B cell (primary cell): ENCODE data around the gene EFNA1. TPM values are rescaled to one million over a fixed set of nuclear protein-coding genes. Genes with fewer than 3 reads are reported as not detected.

Experiments
- ATAC-seq: fragments of 200-7000 bp; cut with Tn5 transposase; one replicate; pipeline ENCODE4 v1.10.0; 2021; ENCODE audit warnings: low read depth, mild to moderate bottlenecking, moderate number of reproducible peaks, moderate library complexity
- CTCF ChIA-PET: fragments of 350-600 bp; sonication (Branson Sonifier 250); formaldehyde crosslinking; loops from one replicate; lab custom pipeline; 2021; ENCODE audit warnings: antibody characterized with exemption, inconsistent platforms; lab: Charles Lee
- POLR2A ChIA-PET: fragments of 350-600 bp; sonication (Branson Sonifier 250); formaldehyde crosslinking; loops from one replicate; lab custom pipeline; 2021; ENCODE audit warnings: antibody characterized with exemption; lab: Charles Lee
- DNase-seq: peaks from one replicate; pipeline ENCODE4 v3.0.0; 2013
- H2AFZ ChIP-seq: 2 replicates; pipeline ENCODE4 v1.6.1; 2012; ENCODE audit warnings: mild to moderate bottlenecking, low read depth, low read length; ENCODE audit not compliant: insufficient read depth, poor library complexity, severe bottlenecking
- H3K27ac ChIP-seq, 2 donors: 1 replicate in 1 of 2; 2 replicates in 1 of 2; pipeline ENCODE4 v1.5.1; 2012 to 2013; ENCODE audit warnings: low read length in 2 of 2, mild to moderate bottlenecking in 2 of 2, moderate library complexity in 1 of 2
- H3K27me3 ChIP-seq, 4 experiments: fragments of 200-600 bp in 1 of 4; sonication (generic) in 1 of 4; replicated peaks in 1 of 4; 1 replicate in 2 of 4; 2 replicates in 2 of 4; pipeline versions ENCODE4 v1.6.1 to v1.7.0; 2013 to 2016; ENCODE audit warnings: low read length in 3 of 4, mild to moderate bottlenecking in 2 of 4, mixed read lengths in 1 of 4, moderate library complexity in 1 of 4; ENCODE audit not compliant: insufficient read depth in 4 of 4, control insufficient read depth in 3 of 4; ENCODE audit errors: control extremely low read depth in 1 of 4
- H3K36me3 ChIP-seq, 2 experiments: replicated peaks in 1 of 2; 1 replicate in 1 of 2; 2 replicates in 1 of 2; pipeline versions ENCODE4 v1.6.1 to v1.7.1; 2013; ENCODE audit warnings: low read length in 1 of 2; ENCODE audit not compliant: insufficient read depth in 2 of 2, control insufficient read depth in 1 of 2; ENCODE audit errors: control extremely low read depth in 1 of 2, extremely low read depth in 1 of 2
- H3K4me1 ChIP-seq, 2 donors: fragments of 200-600 bp in 1 of 2; sonication (generic) in 1 of 2; 1 replicate in 1 of 2; 2 replicates in 1 of 2; pipeline versions ENCODE4 v1.5.1 to v1.6.1; 2013 to 2017; ENCODE audit warnings: low read length in 2 of 2; ENCODE audit not compliant: control insufficient read depth in 2 of 2, insufficient read depth in 2 of 2
- H3K4me2 ChIP-seq: replicated peaks from 2 replicates; pipeline ENCODE3; 2012; ENCODE audit warnings: mild to moderate bottlenecking, low read depth, low read length; ENCODE audit not compliant: poor library complexity, severe bottlenecking
- H3K4me3 ChIP-seq, 5 experiments: fragments of 200-600 bp in 1 of 5; sonication (generic) in 1 of 5; 1 replicate in 3 of 5; 2 replicates in 2 of 5; pipeline versions ENCODE4 v1.5.1 to v1.7.0; 2011 to 2016; ENCODE audit warnings: low read length in 4 of 5, mild to moderate bottlenecking in 4 of 5, low read depth in 2 of 5, control low read depth in 1 of 5, moderate library complexity in 1 of 5; ENCODE audit not compliant: insufficient read depth in 1 of 5; ENCODE audit errors: control extremely low read depth in 1 of 5, extremely low read depth in 1 of 5
- H3K79me2 ChIP-seq: fragments of 200-600 bp; sonication (generic); one replicate; pipeline ENCODE4 v1.6.0; 2016; ENCODE audit warnings: low read length; ENCODE audit not compliant: control insufficient read depth, insufficient read depth
- H3K9ac ChIP-seq: fragments of 200-600 bp; sonication (generic); 2 replicates; pipeline ENCODE4 v1.6.1; 2017; ENCODE audit warnings: mild to moderate bottlenecking, low read length, moderate library complexity
- H3K9me3 ChIP-seq, 3 donors: one replicate each; pipeline versions ENCODE4 v1.6.1 to v1.7.1; 2013; ENCODE audit warnings: low read length in 2 of 3; ENCODE audit not compliant: control insufficient read depth in 2 of 3, insufficient read depth in 1 of 3; ENCODE audit errors: control extremely low read depth in 1 of 3
- H4K20me1 ChIP-seq: 2 replicates; pipeline ENCODE4 v1.6.0; 2012; ENCODE audit warnings: mild to moderate bottlenecking, low read length; ENCODE audit not compliant: insufficient read depth, control insufficient read depth, poor library complexity, severe bottlenecking
- H3K27ac Mint-ChIP-seq: one replicate; pipeline ENCODE4 v1.8.0; 2021; ENCODE audit warnings: mixed read lengths
- H3K27me3 Mint-ChIP-seq: one replicate; pipeline ENCODE4 v1.8.0; 2021; ENCODE audit warnings: mixed read lengths
- H3K4me1 Mint-ChIP-seq: one replicate; pipeline ENCODE4 v1.8.0; 2021; ENCODE audit warnings: mixed read lengths
- H3K4me3 Mint-ChIP-seq: one replicate; pipeline ENCODE4 v1.8.0; 2021; ENCODE audit warnings: mixed read lengths
- H3K9me3 Mint-ChIP-seq: one replicate; pipeline ENCODE4 v1.8.0; 2022; ENCODE audit warnings: mixed read lengths; ENCODE audit not compliant: insufficient read depth
- EZH2 ChIP-seq: IDR thresholded peaks from 2 replicates; pipeline ENCODE4 v1.6.1; 2012; ENCODE audit warnings: borderline replicate concordance, low read depth, mild to moderate bottlenecking, moderate library complexity, low read length; ENCODE audit not compliant: insufficient read depth, poor library complexity, severe bottlenecking
- WGBS: methylation state at CpG from one replicate; pipeline ENCODE4 v1.1.5; 2013; ENCODE audit warnings: missing lambda C conversion rate; ENCODE audit not compliant: insufficient coverage; 5-methylcytosine and 5-hydroxymethylcytosine counted together
- intact Hi-C: fragments of 100-400 bp; cut with micrococcal nuclease; formaldehyde crosslinking; loops from one replicate; pipeline ENCODE4 v1.10.0; 2022
- polyA plus RNA-seq: library from polyadenylated mRNA; depleted of rRNA; stranded (reverse); fragments of >200 nt; gene quantifications from 2 replicates; pipeline ENCODE4 v1.2.3, GENCODE V29; 2012
- total RNA-seq, 2 donors: library from RNA; stranded (reverse); fragments of 120-200 nt in 1 of 2; gene quantifications; 1 replicate in 1 of 2; 2 replicates in 1 of 2; pipeline versions ENCODE4 v1.2.3 to v1.2.4, GENCODE V29; 2013 to 2022
- TF ChIP-seq, protein P1 (sequence below): fragments of 200-600 bp; IDR thresholded peaks from one replicate; pipeline ENCODE4 v1.8.0; 2022; ENCODE audit warnings: antibody characterized with exemption, mild to moderate bottlenecking

EFNA1 gene
- total and polyA plus RNA-seq, 2 donors (not counting 1 experiment from before 2014, with no cell fraction given), result 0.28 TPM; not detected in 1

GRCh38 chr1:155175281-155175926 lies 47.7 kb downstream of the EFNA1 start:
- Mint-ChIP-seq H3K4me1 (peaks cover 35% of the 10 kb centered on the region), H3K27ac (no peak overlapping the region), H3K4me3 (peak overlapping the region; percentile 45), H3K27me3 (no peaks in the 10 kb centered on the region), H3K9me3 (no peaks in the 10 kb centered on the region)
- Histone ChIP-seq H2AFZ (no peak overlapping the region), H4K20me1 (no peaks in the 10 kb centered on the region), H3K79me2 (peaks cover 29% of the 10 kb centered on the region), H3K36me3 (peaks cover 0 to 6% of the 10 kb centered on the region in 2 experiments), H3K4me2 (no peak overlapping the region), H3K4me3 (no peak overlapping the region), H3K27me3 (no peaks in the 10 kb centered on the region), H3K9me3 (no peaks in the 10 kb centered on the region), H3K27ac (no peak overlapping the region), H3K9ac (no peak overlapping the region), H3K4me1 (peaks cover 24 to 33% of the 10 kb centered on the region in 2 donors)
- TF ChIP-seq, protein P1, sequence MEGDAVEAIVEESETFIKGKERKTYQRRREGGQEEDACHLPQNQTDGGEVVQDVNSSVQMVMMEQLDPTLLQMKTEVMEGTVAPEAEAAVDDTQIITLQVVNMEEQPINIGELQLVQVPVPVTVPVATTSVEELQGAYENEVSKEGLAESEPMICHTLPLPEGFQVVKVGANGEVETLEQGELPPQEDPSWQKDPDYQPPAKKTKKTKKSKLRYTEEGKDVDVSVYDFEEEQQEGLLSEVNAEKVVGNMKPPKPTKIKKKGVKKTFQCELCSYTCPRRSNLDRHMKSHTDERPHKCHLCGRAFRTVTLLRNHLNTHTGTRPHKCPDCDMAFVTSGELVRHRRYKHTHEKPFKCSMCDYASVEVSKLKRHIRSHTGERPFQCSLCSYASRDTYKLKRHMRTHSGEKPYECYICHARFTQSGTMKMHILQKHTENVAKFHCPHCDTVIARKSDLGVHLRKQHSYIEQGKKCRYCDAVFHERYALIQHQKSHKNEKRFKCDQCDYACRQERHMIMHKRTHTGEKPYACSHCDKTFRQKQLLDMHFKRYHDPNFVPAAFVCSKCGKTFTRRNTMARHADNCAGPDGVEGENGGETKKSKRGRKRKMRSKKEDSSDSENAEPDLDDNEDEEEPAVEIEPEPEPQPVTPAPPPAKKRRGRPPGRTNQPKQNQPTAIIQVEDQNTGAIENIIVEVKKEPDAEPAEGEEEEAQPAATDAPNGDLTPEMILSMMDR, result no peak
- TF ChIP-seq EZH2, result no peak
- ATAC-seq (no peak), DNase-seq (peak; percentile 37)
- ChIA-PET CTCF (interaction anchor here (0.6 to 12.7 kb wide), 15 partner anchors 10 to 394 kb away, joined by 3 to 196 read pairs (median 4); partner anchors contain the start of genes MTX1 and THBS3), POLR2A (interaction anchor here (0.6 to 2.4 kb wide), 3 partner anchors 18 to 52 kb away, joined by 3 to 15 read pairs (median 8); partner anchors contain the start of gene SLC50A1)
- 96% methylated on average over 8 of the region's 12 CpGs for WGBS
- intact Hi-C loops, result no loop called here

GRCh38 chr1:155175927-155176371 lies 48.3 kb downstream of the EFNA1 start:
- DNase-seq (peak; percentile 42), ATAC-seq (no peak)
- H3K9me3 Mint-ChIP-seq, result no peaks in the 10 kb centered on the region
- H3K27me3 Mint-ChIP-seq, result no peaks in the 10 kb centered on the region
- Histone ChIP-seq H3K27me3 (no peaks in the 10 kb centered on the region), H2AFZ (no peak overlapping the region), H3K9ac (no peak overlapping the region), H3K27ac (no peak overlapping the region), H3K4me1 (peaks cover 24 to 33% of the 10 kb centered on the region in 2 donors), H4K20me1 (no peaks in the 10 kb centered on the region), H3K9me3 (no peaks in the 10 kb centered on the region), H3K4me2 (no peak overlapping the region), H3K36me3 (peaks cover 0 to under 1% of the 10 kb centered on the region in 2 experiments), H3K4me3 (no peak overlapping the region), H3K79me2 (peaks cover 24% of the 10 kb centered on the region)
- WGBS, result 92% methylated on average over 6 of the region's 9 CpGs
- ChIA-PET POLR2A (interaction anchor here (0.6 to 2.4 kb wide), 3 partner anchors 18 to 52 kb away, joined by 3 to 15 read pairs (median 8); partner anchors contain the start of gene SLC50A1), CTCF (interaction anchor here (0.6 to 12.7 kb wide), 7 partner anchors 9 to 393 kb away, joined by 3 to 196 read pairs (median 31); partner anchors contain the start of genes MTX1 and THBS3)
- TF ChIP-seq, protein P1, result no peak
- no peak for TF ChIP-seq EZH2
- H3K4me1 Mint-ChIP-seq, result peaks cover 35% of the 10 kb centered on the region
- no peak overlapping the region for H3K27ac Mint-ChIP-seq
- intact Hi-C loops, result loop anchor here (1.0 to 2.0 kb wide), 4 partner anchors 17 to 147 kb away; partner anchors contain the start of gene MTX1
- peak overlapping the region; percentile 33 for H3K4me3 Mint-ChIP-seq
